ENCODE data around the gene ARID3C. TPM values are rescaled to one million over a fixed set of nuclear protein-coding genes. Genes with fewer than 3 reads are reported as not detected.

The ARID3C gene
- polyA plus RNA-seq, 1 of the 3 experiments (the other 2 are of a cell fraction), result 0.08 TPM

DNA sequence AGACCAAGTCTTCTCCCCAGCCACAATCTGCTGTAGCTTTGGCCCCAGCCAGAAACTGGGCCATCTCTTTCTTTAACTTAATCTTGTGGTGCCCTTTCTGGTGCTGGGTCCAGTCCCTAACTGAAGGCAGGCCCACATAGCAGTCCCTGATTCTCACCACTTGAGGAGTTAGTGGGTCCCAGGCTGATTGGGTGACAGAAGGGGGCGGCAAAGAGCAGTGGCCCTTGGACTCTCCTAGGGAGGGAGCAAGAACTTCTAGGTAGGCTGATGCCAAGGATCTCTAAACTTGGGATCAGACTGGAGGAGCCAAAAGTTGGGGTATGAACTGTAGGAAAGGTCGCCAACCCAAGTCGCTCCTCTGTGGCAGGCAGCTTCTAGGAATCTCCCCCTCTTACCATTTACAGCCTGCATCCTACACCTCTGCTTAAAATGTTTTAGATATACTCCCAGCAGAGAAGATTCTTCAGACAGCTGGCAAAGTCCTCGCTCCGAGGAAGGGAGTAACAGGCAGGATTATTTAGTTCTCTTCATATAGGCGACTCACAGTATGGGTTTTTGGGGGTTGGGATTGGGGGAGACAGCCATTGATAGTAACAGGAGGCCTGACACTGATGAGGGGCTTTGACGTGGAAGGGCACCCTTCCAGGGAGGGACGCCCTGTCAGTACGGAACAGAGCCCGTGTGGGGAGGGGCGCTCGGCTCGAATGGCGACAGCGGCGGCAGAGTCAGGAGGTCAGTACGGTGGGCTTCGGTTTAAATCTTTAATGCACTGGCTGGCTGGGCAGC lies 35.6 kb upstream of the ARID3C start:
- no peaks in the 10 kb centered on the region for H3K9me3 ChIP-seq
- peaks cover 0 to 2% of the 10 kb centered on the region in 2 experiments for H3K36me3 ChIP-seq (replicated peaks in 1 of 2; ENCODE audit: control insufficient read depth in 1 of 2, insufficient read depth in 2 of 2, low read length in 1 of 2)
- H3F3A ChIP-seq (replicated peaks; ENCODE audit: insufficient read depth), result peaks cover 13% of the 10 kb centered on the region
- peaks cover 20% of the 10 kb centered on the region; the same call in 1 of the 2 replicates for H3K79me2 ChIP-seq (ENCODE audit: insufficient read depth)
- no peaks in the 10 kb centered on the region for H4K20me1 ChIP-seq (ENCODE audit: insufficient read depth)
- peak overlapping the region; percentile 92 for H3K4me2 ChIP-seq
- peaks cover 8 to 12% of the 10 kb centered on the region in 2 experiments; a peak in 3 of 4 replicates for H3K4me1 ChIP-seq (ENCODE audit: control insufficient read depth in 1 of 2, insufficient read depth in 2 of 2, low read depth in 1 of 2, low read length in 1 of 2)
- 20% methylated on average over 17 of the region's 18 CpGs for WGBS (ENCODE audit: low lambda C conversion rate)
- no peaks in the 10 kb centered on the region for H3K27me3 ChIP-seq (ENCODE audit: insufficient read depth)
- H3K27ac ChIP-seq (ENCODE audit: low read depth in 2 of 2, low read length in 1 of 2), result peak overlapping the region; percentile 28 to 83
- peak overlapping the region; percentile 86; the same call in 1 of the 2 replicates for H2AFZ ChIP-seq (ENCODE audit: low read depth)
- ChIA-PET CTCF (interaction anchor here (0.8 to 8.1 kb wide), 18 partner anchors 8 to 1031 kb away, joined by 3 to 56 read pairs (median 4); partner anchors contain the start of genes ARID3C, CCL19, GALT and IL11RA), POLR2A (interaction anchor here (1.0 to 1.6 kb wide), 4 partner anchors 10 to 27 kb away, joined by 3 to 10 read pairs (median 6); partner anchors contain the start of genes GALT and SIGMAR1)
- no peaks in the 10 kb centered on the region for H3K9me2 ChIP-seq
- peak overlapping the region; percentile 64 to 80 for H3K4me3 ChIP-seq (ENCODE audit: low read depth in 2 of 2, low read length in 1 of 2)
- no peak for TF ChIP-seq FOXM1 (IDR thresholded peaks at IDR 0.05; ENCODE audit: low read depth)
- TF ChIP-seq, protein P1, sequence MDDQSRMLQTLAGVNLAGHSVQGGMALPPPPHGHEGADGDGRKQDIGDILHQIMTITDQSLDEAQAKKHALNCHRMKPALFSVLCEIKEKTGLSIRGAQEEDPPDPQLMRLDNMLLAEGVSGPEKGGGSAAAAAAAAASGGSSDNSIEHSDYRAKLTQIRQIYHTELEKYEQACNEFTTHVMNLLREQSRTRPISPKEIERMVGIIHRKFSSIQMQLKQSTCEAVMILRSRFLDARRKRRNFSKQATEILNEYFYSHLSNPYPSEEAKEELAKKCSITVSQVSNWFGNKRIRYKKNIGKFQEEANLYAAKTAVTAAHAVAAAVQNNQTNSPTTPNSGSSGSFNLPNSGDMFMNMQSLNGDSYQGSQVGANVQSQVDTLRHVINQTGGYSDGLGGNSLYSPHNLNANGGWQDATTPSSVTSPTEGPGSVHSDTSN (IDR thresholded peaks at IDR 0.05), result no peak
- no peak for TF ChIP-seq ELF1 (IDR thresholded peaks at IDR 0.05)
- TF ChIP-seq MXI1 (IDR thresholded peaks at IDR 0.05; ENCODE audit: low read depth, low read length), result 0 out of 2 replicates have a peak, but pooled peaks have one; percentile 18
- peak; percentile 58 for TF ChIP-seq SMC3 (IDR thresholded peaks at IDR 0.05; ENCODE audit: low read depth, low read length)
- peak; percentile 55 for TF ChIP-seq RAD21 (IDR thresholded peaks at IDR 0.05; ENCODE audit: low read length)
- TF ChIP-seq, protein P2, sequence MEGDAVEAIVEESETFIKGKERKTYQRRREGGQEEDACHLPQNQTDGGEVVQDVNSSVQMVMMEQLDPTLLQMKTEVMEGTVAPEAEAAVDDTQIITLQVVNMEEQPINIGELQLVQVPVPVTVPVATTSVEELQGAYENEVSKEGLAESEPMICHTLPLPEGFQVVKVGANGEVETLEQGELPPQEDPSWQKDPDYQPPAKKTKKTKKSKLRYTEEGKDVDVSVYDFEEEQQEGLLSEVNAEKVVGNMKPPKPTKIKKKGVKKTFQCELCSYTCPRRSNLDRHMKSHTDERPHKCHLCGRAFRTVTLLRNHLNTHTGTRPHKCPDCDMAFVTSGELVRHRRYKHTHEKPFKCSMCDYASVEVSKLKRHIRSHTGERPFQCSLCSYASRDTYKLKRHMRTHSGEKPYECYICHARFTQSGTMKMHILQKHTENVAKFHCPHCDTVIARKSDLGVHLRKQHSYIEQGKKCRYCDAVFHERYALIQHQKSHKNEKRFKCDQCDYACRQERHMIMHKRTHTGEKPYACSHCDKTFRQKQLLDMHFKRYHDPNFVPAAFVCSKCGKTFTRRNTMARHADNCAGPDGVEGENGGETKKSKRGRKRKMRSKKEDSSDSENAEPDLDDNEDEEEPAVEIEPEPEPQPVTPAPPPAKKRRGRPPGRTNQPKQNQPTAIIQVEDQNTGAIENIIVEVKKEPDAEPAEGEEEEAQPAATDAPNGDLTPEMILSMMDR (IDR thresholded peaks at IDR 0.05), result peak; percentile 90
- TF ChIP-seq TAF1 (IDR thresholded peaks at IDR 0.05; ENCODE audit: borderline replicate concordance, low read depth, low read length), result no peak
- TF ChIP-seq EP300 (IDR thresholded peaks at IDR 0.05; ENCODE audit: borderline replicate concordance in 1 of 2, low read depth in 1 of 2, low read length in 1 of 2), result no peak
- H3K9ac ChIP-seq, result peak overlapping the region; percentile 56; the same call in 1 of the 2 replicates
- DNase-seq, result peak; percentile 69

DNA sequence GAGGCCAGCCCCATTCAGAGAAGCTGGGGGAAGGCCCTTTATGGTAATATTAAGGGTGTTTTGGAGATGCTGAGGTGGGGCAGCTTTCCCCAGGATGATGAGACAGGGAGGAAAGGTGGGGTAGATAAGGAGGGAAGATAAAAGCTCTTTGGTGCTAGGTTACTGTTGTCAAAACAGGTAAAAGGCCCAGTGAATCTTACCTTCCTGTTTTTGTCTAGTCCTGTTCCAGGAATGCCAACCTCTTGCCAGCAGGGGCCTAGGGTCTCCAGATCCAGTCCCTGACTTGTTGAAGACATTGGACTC lies 34.4 kb upstream of the ARID3C start:
- Histone ChIP-seq H3K4me2 (no peak overlapping the region), H4K20me1 (ENCODE audit: insufficient read depth) (no peaks in the 10 kb centered on the region), H3K4me3 (ENCODE audit: low read depth in 2 of 2, low read length in 1 of 2) (no peak overlapping the region), H3K27me3 (ENCODE audit: insufficient read depth) (no peaks in the 10 kb centered on the region), H3K36me3 (replicated peaks in 1 of 2; ENCODE audit: control insufficient read depth in 1 of 2, insufficient read depth in 2 of 2, low read length in 1 of 2) (peaks cover 0 to under 1% of the 10 kb centered on the region in 2 experiments), H3K9me2 (no peaks in the 10 kb centered on the region), H3K9me3 (no peaks in the 10 kb centered on the region), H2AFZ (ENCODE audit: low read depth) (no peak overlapping the region), H3F3A (replicated peaks; ENCODE audit: insufficient read depth) (peaks cover 13% of the 10 kb centered on the region), H3K27ac (ENCODE audit: low read depth in 2 of 2, low read length in 1 of 2) (no peak overlapping the region), H3K79me2 (ENCODE audit: insufficient read depth) (peaks cover 20% of the 10 kb centered on the region; the same call in 1 of the 2 replicates), H3K4me1 (ENCODE audit: control insufficient read depth in 1 of 2, insufficient read depth in 2 of 2, low read depth in 1 of 2, low read length in 1 of 2) (peaks cover 8 to 12% of the 10 kb centered on the region in 2 experiments; a peak in 3 of 4 replicates), H3K9ac (no peak overlapping the region)
- DNase-seq, result no peak
- ChIA-PET POLR2A (no interaction called here), CTCF (interaction anchor here (0.7 to 8.1 kb wide), 6 partner anchors 11 to 49 kb away, joined by 4 to 56 read pairs (median 14); partner anchors contain the start of genes ARID3C, GALT and IL11RA)
- TF ChIP-seq RXRA (IDR thresholded peaks at IDR 0.05; ENCODE audit: borderline replicate concordance, low read depth) (no peak), RCOR1 (IDR thresholded peaks at IDR 0.05; ENCODE audit: low read length) (no peak), YY1 (IDR thresholded peaks at IDR 0.05; ENCODE audit: low read depth) (no peak), EZH2phosphoT487 (IDR thresholded peaks at IDR 0.05; ENCODE audit: borderline replicate concordance, low read depth) (no peak), RFX5 (IDR thresholded peaks at IDR 0.05; ENCODE audit: low read length) (no peak), GATA2 (CRISPR knock-in tag; IDR thresholded peaks at IDR 0.05) (no peak), MEF2A (IDR thresholded peaks at IDR 0.05; ENCODE audit: borderline replicate concordance, low read depth) (no peak), TCF12 (IDR thresholded peaks at IDR 0.05) (no peak), TAF1 (IDR thresholded peaks at IDR 0.05; ENCODE audit: borderline replicate concordance, low read depth, low read length) (no peak), SIN3A (IDR thresholded peaks at IDR 0.05; ENCODE audit: borderline replicate concordance, low read depth, low read length) (no peak), ELF1 (IDR thresholded peaks at IDR 0.05) (no peak), FOSL2 (IDR thresholded peaks at IDR 0.05; ENCODE audit: borderline replicate concordance, low read depth) (no peak)
- TF ChIP-seq, protein P3, sequence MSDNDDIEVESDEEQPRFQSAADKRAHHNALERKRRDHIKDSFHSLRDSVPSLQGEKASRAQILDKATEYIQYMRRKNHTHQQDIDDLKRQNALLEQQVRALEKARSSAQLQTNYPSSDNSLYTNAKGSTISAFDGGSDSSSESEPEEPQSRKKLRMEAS (IDR thresholded peaks at IDR 0.05; ENCODE audit: low read depth), result no peak
- TF ChIP-seq, protein P4, sequence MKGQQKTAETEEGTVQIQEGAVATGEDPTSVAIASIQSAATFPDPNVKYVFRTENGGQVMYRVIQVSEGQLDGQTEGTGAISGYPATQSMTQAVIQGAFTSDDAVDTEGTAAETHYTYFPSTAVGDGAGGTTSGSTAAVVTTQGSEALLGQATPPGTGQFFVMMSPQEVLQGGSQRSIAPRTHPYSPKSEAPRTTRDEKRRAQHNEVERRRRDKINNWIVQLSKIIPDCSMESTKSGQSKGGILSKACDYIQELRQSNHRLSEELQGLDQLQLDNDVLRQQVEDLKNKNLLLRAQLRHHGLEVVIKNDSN (IDR thresholded peaks at IDR 0.05; ENCODE audit: borderline replicate concordance, low read depth), result no peak
- TF ChIP-seq, protein P5, sequence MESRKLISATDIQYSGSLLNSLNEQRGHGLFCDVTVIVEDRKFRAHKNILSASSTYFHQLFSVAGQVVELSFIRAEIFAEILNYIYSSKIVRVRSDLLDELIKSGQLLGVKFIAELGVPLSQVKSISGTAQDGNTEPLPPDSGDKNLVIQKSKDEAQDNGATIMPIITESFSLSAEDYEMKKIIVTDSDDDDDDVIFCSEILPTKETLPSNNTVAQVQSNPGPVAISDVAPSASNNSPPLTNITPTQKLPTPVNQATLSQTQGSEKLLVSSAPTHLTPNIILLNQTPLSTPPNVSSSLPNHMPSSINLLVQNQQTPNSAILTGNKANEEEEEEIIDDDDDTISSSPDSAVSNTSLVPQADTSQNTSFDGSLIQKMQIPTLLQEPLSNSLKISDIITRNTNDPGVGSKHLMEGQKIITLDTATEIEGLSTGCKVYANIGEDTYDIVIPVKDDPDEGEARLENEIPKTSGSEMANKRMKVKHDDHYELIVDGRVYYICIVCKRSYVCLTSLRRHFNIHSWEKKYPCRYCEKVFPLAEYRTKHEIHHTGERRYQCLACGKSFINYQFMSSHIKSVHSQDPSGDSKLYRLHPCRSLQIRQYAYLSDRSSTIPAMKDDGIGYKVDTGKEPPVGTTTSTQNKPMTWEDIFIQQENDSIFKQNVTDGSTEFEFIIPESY (IDR thresholded peaks at IDR 0.05; ENCODE audit: borderline replicate concordance, low read depth), result no peak
